Measurements from ENCODE around the gene NOL4. TPM values are rescaled to one million over a fixed set of nuclear protein-coding genes. Genes with fewer than 3 reads are reported as not detected.
"Not testable (repeated sequence)": the region's sequence is repeated elsewhere in the genome, so short reads cannot be mapped to it uniquely, and the experiment has no call there.

The NOL4 gene
- total RNA-seq, 1 experiment from 2014 or later = not detected

GRCh38 chr18:34258176-34258575, 33.5 kb upstream of the NOL4 start:
- CTCF ChIA-PET = no interaction called here
- TF ChIP-seq CTCF (conservative IDR thresholded peaks at IDR 0.05) (no peak), EZH2 (IDR thresholded peaks at IDR 0.05; ENCODE audit: low read depth) (no peak)
- no TSS peak for BruUV-seq (replicated peaks)

GRCh38 chr18:34251919-34252318, 27.2 kb upstream of the NOL4 start:
- CTCF ChIA-PET = no interaction called here
- Histone ChIP-seq H3K27ac (no peak overlapping the region), H3K9me3 (ENCODE audit: insufficient read depth, low read depth) (no peaks in the 10 kb centered on the region)

More at GRCh38 chr18:34258176-34258575, 33.5 kb upstream of the NOL4 start:
- no peaks in the 10 kb centered on the region for H4K20me1 ChIP-seq (ENCODE audit: insufficient read depth)
- H3K27ac ChIP-seq = no peak overlapping the region
- no peaks in the 10 kb centered on the region for H3K27me3 ChIP-seq (ENCODE audit: insufficient read depth, low read depth)
- no peaks in the 10 kb centered on the region for H3F3A ChIP-seq (ENCODE audit: insufficient read depth, low read depth)
- no peak overlapping the region for H2AFZ ChIP-seq
- H3K4me3 ChIP-seq = no peak overlapping the region
- POLR2A ChIA-PET (ENCODE audit: unreplicated experiment) = no interaction called here
- intact Hi-C loops (cut with micrococcal nuclease; ENCODE audit: unreplicated experiment) = no loop called here
- H3K9me2 ChIP-seq (ENCODE audit: insufficient read depth) = no peaks in the 10 kb centered on the region
- no peak for DNase-seq
- H3K79me2 ChIP-seq (ENCODE audit: low read depth) = no peaks in the 10 kb centered on the region
- H3K4me2 ChIP-seq = no peak overlapping the region
- H3K36me3 ChIP-seq (ENCODE audit: low read depth) = no peaks in the 10 kb centered on the region
- no peaks in the 10 kb centered on the region for H3K4me1 ChIP-seq (replicated peaks; ENCODE audit: insufficient read depth)
- H3K9me3 ChIP-seq (ENCODE audit: insufficient read depth, low read depth) = no peaks in the 10 kb centered on the region

GRCh38 chr18:34248727-34249126, 24.0 kb upstream of the NOL4 start:
- Histone ChIP-seq H3K9me2 (ENCODE audit: insufficient read depth) (no peaks in the 10 kb centered on the region), H4K20me1 (ENCODE audit: insufficient read depth) (no peaks in the 10 kb centered on the region), H3K36me3 (ENCODE audit: low read depth) (no peaks in the 10 kb centered on the region), H3K79me2 (ENCODE audit: low read depth) (no peaks in the 10 kb centered on the region), H3K27me3 (ENCODE audit: insufficient read depth, low read depth) (no peaks in the 10 kb centered on the region), H3K4me3 (no peak overlapping the region), H3K9me3 (ENCODE audit: insufficient read depth, low read depth) (no peaks in the 10 kb centered on the region), H3F3A (ENCODE audit: insufficient read depth, low read depth) (no peaks in the 10 kb centered on the region), H3K4me1 (replicated peaks; ENCODE audit: insufficient read depth) (no peaks in the 10 kb centered on the region), H3K4me2 (no peak overlapping the region), H3K27ac (no peak overlapping the region), H2AFZ (no peak overlapping the region)
- no peak for TF ChIP-seq EZH2 (IDR thresholded peaks at IDR 0.05; ENCODE audit: low read depth)
- ChIA-PET POLR2A (ENCODE audit: unreplicated experiment) (no interaction called here), CTCF (no interaction called here)
- DNase-seq = no peak
- no TSS peak for BruUV-seq (replicated peaks)
- intact Hi-C loops (cut with micrococcal nuclease; ENCODE audit: unreplicated experiment) = no loop called here

More at GRCh38 chr18:34251919-34252318, 27.2 kb upstream of the NOL4 start:
- Histone ChIP-seq H3F3A (ENCODE audit: insufficient read depth, low read depth) (no peaks in the 10 kb centered on the region), H3K4me3 (no peak overlapping the region), H3K4me2 (no peak overlapping the region), H3K79me2 (ENCODE audit: low read depth) (no peaks in the 10 kb centered on the region), H3K27me3 (ENCODE audit: insufficient read depth, low read depth) (no peaks in the 10 kb centered on the region), H2AFZ (no peak overlapping the region), H3K36me3 (ENCODE audit: low read depth) (no peaks in the 10 kb centered on the region), H4K20me1 (ENCODE audit: insufficient read depth) (no peaks in the 10 kb centered on the region), H3K4me1 (replicated peaks; ENCODE audit: insufficient read depth) (no peaks in the 10 kb centered on the region), H3K9me2 (ENCODE audit: insufficient read depth) (no peaks in the 10 kb centered on the region)
- no peak for DNase-seq
- intact Hi-C loops (cut with micrococcal nuclease; ENCODE audit: unreplicated experiment) = no loop called here
- POLR2A ChIA-PET (ENCODE audit: unreplicated experiment) = no interaction called here
- TF ChIP-seq EZH2 (IDR thresholded peaks at IDR 0.05; ENCODE audit: low read depth) (no peak), CTCF (conservative IDR thresholded peaks at IDR 0.05) (no peak)
- BruUV-seq (replicated peaks) = no TSS peak

GRCh38 chr18:34242739-34243138, 18.0 kb upstream of the NOL4 start:
- CTCF ChIA-PET = no interaction called here
- POLR2A ChIA-PET (ENCODE audit: unreplicated experiment) = no interaction called here
- BruUV-seq (replicated peaks) = no TSS peak

GRCh38 chr18:34233781-34234388, 9.2 kb upstream of the NOL4 start:
- DNase-seq; H3F3A ChIP-seq (ENCODE audit: insufficient read depth, low read depth); H3K27ac ChIP-seq; H3K9me2 ChIP-seq (ENCODE audit: insufficient read depth); H4K20me1 ChIP-seq (ENCODE audit: insufficient read depth); H3K36me3 ChIP-seq (ENCODE audit: low read depth); H3K9me3 ChIP-seq (ENCODE audit: insufficient read depth, low read depth); H3K4me2 ChIP-seq; H3K4me3 ChIP-seq; H2AFZ ChIP-seq; H3K4me1 ChIP-seq (replicated peaks; ENCODE audit: insufficient read depth); H3K27me3 ChIP-seq (ENCODE audit: insufficient read depth, low read depth); intact Hi-C loops (cut with micrococcal nuclease; ENCODE audit: unreplicated experiment); H3K79me2 ChIP-seq (ENCODE audit: low read depth); POLR2A ChIA-PET (ENCODE audit: unreplicated experiment); BruUV-seq (replicated peaks); CTCF ChIA-PET: not testable (repeated sequence)

More at GRCh38 chr18:34242739-34243138, 18.0 kb upstream of the NOL4 start:
- Histone ChIP-seq H3K4me3 (no peak overlapping the region), H3K27ac (no peak overlapping the region), H2AFZ (no peak overlapping the region), H3K36me3 (ENCODE audit: low read depth) (no peaks in the 10 kb centered on the region), H3K4me1 (replicated peaks; ENCODE audit: insufficient read depth) (no peaks in the 10 kb centered on the region), H3K9me2 (ENCODE audit: insufficient read depth) (no peaks in the 10 kb centered on the region), H3K27me3 (ENCODE audit: insufficient read depth, low read depth) (no peaks in the 10 kb centered on the region), H4K20me1 (ENCODE audit: insufficient read depth) (no peaks in the 10 kb centered on the region), H3F3A (ENCODE audit: insufficient read depth, low read depth) (no peaks in the 10 kb centered on the region), H3K4me2 (no peak overlapping the region), H3K79me2 (ENCODE audit: low read depth) (no peaks in the 10 kb centered on the region), H3K9me3 (ENCODE audit: insufficient read depth, low read depth) (no peaks in the 10 kb centered on the region)
- intact Hi-C loops (cut with micrococcal nuclease; ENCODE audit: unreplicated experiment) = no loop called here
- TF ChIP-seq EZH2 (IDR thresholded peaks at IDR 0.05; ENCODE audit: low read depth) = no peak
- no peak for TF ChIP-seq CTCF (conservative IDR thresholded peaks at IDR 0.05)
- DNase-seq = no peak
